Measurements from ENCODE around the gene GPR158.

The GPR158 gene

DNA sequence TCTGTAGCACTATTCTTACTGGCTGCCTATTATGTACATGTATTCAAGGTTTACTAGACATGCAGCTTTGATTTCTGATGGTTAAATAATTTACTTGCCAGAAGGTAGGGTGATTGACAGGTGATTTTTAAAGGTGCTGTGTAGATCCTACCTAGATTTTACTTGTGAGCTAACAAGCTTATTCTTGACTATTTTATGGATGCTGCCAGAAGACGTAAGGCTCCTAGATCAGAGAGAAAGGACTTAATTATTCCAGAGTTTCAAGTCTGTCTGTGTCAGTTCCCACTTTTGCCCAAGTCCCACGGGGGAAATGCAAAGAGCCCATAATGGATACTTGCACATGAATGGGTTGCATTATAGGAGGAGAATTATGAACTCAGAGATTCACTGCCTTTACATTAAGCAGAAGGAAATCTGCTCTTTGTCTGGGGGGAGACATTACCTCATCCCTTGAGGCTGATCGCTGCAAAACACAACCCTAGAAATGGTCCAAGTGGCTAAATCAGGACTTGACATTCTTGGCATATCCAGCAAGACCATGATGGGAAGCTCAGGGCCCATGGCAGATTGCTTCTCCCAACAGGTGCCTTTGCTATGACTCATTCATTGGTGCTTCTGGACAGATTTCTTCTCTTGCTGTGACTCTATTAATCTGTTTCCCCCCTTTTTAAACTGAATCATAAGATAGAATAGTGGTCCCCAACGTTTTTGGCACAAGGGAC lies 32.1 kb downstream of the GPR158 start:
- no peak for DNase-seq (ENCODE audit: low read depth)

DNA sequence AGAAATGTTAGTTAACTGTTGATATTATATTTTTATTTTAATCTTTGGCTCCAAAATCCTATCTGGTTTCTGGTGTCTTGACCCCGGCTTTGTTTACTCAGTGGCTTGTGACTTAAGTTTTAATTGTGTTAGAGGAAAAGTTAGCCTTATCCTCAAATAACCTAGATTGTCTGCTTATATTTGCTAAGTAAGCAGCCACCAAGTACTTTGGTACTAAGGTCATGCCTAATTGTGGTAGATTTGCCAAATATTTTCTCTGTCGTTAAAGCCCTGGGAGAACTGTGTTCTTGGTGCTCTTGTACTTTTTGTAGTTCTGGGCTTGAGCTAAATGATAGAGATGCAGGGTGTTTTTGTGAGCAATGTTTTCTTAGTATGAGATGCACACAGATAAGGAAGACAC lies 34.8 kb downstream of the GPR158 start:
- DNase-seq (ENCODE audit: low read depth), result no peak

DNA sequence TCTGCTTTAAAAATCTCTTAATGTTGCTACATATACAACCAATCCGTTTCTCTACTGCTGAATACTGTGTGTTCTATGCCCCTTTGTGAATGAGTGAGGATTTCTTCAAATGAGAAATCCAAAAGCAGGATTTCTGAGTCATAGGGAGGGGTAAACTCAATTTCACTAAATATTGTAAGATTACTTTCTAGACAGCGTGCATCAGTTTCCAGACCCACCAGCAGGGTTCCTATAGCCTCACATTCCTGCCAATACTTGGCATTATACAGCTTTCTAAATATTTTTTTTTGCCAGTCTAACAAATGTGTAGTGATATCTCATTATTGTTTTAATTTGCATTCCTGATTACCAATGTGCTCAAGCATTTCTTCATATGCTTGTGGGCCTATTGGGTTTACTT lies 35.5 kb downstream of the GPR158 start:
- DNase-seq (ENCODE audit: low read depth), result no peak

DNA sequence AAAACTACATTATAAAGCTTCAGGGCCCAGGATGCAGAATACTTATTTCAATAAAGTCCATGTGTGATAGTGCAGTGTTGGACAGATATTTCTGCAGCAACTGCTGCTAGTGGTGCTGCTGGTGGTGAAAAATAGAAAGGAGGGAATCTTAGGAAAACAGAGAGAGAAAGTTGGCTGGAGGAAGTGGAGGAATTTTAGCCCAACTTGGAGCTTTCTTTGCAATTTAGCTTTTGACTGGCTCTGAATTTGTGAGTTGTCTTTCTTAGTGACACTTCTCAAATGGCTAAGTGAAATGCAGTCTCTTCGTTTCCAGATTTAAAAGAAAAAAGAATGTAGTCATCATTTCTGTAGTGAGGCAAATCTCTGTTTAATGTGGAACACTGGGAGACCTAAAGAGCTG lies 45.4 kb downstream of the GPR158 start:
- no peak for DNase-seq (ENCODE audit: low read depth)

DNA sequence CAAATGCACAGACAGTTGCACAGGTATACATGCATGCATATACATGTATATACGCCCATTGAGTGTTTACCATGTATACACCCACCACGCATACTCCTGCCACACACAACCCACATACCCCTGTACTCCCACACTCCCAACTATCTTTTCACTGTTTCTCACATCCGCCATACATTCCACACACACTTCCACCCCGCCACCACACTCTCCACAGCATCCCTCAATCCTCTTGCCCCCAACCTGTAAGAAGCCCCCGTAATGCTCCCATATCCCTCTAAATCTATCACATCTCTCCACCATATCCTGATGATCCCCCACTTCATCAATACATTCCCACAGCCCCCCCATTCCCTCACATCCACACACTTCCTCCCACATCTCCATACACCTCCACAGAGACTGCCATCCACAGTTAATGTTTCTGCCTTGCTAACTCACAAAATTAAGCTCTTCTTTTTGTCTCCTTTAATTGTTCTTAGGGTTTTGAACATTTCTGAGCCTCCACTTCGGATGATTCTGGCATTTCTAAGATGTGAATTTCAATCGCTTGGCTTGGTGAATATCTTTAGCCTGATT lies 47.4 kb downstream of the GPR158 start:
- no peak for DNase-seq (ENCODE audit: low read depth)

DNA sequence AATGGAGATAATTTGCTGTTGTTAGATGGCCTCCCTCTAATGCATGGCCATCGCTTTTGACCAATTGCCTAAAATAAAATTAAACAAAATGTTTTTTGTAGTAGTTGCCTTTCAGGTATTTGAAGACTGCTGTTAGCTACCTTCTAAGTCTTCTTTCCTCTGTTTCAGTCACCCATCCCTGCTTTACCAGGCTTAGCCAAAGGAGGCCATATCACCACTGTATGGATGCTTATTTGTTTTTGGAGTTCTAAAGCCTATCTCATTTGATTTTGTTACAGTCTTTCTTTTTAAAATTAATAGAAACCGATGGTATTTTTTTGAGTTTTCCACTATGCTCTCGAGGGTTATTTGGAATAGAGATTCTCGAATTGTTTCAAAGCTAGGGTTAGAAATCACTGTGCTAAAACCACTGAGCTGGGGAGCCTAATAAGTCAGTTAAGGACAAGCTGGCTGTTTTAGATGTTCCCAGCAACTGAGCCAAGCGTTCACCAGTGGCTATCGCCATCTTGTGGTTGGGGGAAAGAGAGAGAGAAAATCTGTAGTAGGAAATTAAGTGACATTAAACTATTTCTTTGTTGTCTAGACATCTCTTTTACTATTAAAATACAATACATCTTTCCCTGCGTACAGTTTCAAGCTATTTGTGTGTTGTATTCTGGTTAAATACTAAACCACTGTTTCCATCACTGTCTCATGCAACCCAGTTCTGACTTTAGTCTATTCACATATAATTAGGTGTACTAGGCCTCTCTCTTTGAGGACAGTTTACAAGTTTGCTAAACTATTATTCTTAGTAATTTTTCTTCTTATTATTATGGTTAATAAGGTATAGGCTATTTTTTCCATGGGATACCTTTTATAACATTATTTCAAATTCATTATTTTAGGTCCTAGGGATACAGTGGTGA lies 52.2 kb downstream of the GPR158 start:
- DNase-seq (ENCODE audit: low read depth), result no peak

DNA sequence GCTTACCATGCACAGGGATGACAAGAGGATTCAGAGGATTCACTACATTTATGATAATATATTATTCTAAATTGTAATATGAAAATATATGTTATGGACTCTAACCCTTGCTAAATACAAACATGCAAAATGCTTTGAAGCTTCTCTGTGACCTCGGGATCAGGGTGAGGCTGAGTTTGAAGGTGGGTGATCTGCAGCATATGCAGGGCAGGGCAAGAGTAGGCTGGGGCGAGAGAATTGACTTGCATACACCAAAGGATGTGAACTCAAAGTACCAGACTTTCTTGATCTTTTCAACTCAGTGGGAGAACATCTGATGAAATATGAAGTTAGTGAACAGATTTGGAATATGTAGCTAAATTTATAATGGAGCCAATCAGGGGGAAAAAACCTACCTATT lies 57.0 kb downstream of the GPR158 start:
- no peak for DNase-seq (ENCODE audit: low read depth)

DNA sequence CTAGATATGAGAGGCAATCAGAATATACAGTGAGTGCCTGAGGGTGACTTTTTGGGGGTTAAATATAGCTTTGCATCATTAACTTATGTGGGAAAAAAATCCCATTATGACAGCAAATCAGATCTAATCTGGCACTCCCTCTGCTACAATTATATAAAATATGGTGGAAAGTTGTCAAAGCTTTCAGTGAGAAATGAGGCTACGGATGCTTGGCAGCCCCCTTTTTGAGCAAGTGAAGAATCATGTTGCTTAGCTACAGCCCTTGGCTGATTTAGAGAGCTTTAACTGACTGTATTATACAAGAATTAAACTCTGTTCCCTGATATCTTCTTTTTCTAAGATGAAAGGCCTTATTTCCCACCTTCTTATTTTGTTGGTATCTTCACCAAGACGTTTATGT lies 57.4 kb downstream of the GPR158 start:
- no peak for DNase-seq (ENCODE audit: low read depth)

DNA sequence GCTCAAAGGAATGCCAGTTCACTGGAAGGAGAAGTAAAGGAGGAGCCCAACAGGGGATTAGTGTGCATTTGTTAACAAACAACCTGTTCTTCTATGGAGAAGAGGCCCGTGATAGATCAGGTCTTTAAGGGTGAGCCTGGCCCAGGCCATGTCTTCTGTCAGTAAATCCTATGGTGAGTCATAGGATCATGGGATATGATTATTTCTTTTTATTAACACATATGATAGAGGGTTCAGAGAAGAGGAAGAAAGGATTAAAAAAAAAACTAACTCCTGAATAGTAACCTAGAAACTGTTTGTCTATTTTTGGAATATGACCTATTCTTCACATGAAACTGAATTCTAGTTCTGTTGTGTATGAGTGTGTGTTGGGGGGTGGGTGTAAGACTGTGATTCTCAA lies 70.4 kb downstream of the GPR158 start:
- no peak for DNase-seq (ENCODE audit: low read depth)

DNA sequence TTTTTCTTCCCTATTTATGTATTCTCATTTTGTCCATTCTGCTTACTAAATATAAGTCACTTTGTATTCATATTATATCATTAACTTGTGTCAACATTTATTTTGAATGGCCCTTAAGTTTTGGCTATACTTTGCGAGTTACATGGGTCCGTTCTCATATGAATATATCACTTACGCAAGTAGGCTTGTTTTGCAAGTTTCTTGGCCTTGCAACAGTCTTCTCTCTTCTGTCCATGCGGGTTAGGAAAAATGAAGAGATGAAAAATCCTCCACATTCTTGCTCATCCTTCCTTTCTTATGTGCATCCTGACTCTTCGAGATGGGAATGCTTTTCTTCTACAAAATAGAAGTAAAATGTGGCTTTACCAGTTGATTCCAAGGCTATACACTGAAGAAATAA lies 82.8 kb downstream of the GPR158 start:
- no peak for DNase-seq (ENCODE audit: low read depth)

DNA sequence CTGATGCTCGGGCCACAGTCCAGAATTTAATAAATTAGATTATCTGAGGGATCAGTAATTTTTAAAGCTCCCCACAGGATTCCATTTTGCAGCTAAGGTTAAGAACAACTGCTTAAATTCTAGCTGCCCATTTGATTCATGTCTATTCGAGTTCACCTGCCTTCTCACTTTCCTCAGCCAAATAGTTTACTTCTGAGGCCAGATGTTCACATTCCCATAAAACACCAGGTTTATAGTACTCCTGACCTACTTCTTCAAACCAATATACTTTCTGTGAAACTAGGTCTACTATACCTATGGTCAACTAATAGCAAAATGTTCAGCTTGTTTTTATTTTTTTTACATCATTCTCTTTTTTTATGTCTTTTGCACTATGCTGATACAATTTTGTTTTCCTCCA lies 86.3 kb downstream of the GPR158 start:
- no peak for DNase-seq (ENCODE audit: low read depth)

DNA sequence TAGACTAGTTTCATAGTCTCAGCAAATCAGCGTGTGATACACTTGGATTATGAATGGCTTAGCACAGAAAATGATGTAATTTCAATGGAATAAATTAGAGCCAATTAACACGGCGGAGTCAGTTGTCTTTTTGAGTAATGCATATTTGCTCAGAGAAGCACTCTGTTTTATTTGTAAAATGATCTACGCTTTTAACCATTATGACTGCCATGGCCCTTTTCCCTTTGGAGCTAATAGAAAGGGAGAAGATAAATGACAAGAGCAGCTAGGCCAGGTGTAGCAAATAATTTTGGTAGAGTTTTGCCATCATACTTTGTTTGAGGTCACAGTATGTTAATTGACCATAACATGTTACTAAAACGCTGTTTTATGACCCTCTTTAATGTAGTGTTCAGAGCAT lies 86.8 kb downstream of the GPR158 start:
- no peak for DNase-seq (ENCODE audit: low read depth)

DNA sequence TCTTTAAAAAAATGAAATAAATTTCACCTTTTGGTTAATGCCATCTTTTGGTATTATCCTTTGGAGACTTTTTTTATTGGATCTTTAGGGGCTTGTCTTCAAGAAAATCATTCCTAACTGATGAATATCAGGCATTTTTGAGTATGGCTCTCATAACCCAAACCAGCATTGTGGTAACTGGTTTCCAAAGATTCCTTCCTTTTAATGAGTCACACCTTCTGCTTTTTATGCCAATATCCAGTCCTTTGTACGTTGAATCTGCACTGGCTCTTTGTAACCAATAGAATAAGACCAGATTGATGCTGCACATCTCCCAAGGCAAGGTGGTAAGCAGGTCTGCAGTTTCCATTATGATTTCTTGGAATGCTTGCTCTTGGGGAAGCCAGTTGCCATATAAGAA lies 89.1 kb downstream of the GPR158 start:
- no peak for DNase-seq (ENCODE audit: low read depth)

DNA sequence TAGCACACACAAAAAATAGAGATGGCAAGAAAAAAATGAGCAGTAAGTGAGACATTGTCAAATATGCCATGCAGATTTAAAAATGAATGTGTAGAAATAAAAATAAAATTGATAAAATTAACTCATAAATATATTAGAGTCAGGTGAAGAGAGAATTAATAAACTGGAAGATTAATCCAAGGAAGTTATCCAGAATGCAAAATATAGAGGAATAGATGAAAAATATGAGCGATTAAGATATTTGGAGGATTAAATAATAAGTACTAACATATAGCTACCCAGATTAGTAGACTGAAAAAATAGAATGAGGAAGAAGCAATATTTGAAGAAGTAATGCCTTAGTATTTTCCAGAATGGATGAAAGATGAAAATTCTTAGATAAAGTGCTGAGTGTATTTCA lies 103.4 kb downstream of the GPR158 start:
- DNase-seq (ENCODE audit: low read depth), result no peak

DNA sequence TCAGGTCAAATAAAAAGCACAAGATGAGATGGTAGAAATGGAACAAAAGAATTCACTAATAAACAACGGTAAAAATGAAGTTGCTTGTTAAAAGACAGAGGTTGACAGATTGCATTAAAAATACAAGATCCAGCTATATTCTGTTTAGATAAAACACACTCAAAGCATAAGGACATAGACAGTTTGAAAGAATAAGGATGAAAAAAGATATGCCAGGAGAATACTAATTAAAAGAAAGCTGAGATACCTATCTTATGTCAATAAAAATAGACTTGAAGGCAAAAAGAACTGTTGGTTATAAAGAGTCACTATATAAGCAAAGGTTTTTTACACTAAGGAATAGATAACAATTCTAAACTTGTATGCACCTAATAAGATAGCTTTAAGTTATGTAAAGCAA lies 105.3 kb downstream of the GPR158 start:
- DNase-seq (ENCODE audit: low read depth), result no peak

DNA sequence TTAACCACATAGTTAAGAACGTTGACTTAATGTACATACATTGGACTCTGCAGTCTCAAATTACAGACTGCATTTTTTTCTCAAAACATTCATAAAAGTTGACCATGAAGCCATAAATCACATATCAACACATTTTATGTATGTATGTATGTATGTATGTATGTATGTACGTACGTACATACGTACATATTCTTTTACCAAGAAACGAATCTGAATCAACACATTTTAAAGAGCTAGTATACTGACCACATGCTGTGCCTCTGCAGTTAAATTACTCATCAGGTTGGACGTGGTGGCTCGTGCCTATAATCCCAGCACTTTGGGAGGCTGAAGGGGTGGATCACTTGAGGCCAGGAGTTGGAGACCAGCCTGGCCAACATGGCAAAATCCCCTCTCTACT lies 105.8 kb downstream of the GPR158 start:
- DNase-seq (ENCODE audit: low read depth), result no peak

DNA sequence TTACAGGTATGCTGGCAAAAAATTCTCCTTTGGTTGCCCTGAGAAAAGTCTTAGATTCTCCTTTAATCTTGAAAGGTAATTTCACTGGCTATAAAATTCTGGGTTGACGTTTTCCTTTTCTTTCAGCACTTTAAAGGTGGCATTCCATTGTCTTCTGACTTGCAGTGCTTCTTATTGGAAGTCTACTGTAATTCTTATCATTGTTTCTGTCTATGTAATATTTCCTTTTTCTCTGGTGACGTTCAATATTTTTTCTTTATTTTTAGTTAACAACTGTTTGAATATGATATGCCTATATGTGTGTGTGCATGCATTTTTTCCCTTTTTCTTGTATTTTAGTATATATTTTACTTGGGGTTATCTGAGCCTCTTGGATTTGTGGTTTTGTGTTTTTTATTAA lies 111.0 kb downstream of the GPR158 start:
- no peak for DNase-seq (ENCODE audit: low read depth)

DNA sequence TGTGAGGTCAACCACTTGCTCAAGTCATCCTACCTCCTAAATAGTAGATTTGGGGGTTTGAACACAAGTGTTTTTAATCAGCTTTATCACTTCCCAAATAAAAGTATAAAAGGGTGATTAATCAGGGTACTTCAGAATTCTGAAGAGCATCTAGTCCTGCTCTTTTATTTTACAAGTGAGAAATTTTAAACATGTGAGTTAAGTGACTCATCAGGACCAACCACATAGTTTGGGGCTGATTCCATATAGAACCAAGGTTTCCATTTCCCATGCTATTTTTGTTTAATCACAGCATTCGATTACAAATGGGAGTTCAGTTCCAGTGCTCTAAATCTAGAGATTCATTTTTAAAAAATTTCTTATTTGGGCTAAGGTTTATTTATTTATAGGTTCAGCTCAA lies 113.4 kb downstream of the GPR158 start:
- DNase-seq (ENCODE audit: low read depth), result no peak

DNA sequence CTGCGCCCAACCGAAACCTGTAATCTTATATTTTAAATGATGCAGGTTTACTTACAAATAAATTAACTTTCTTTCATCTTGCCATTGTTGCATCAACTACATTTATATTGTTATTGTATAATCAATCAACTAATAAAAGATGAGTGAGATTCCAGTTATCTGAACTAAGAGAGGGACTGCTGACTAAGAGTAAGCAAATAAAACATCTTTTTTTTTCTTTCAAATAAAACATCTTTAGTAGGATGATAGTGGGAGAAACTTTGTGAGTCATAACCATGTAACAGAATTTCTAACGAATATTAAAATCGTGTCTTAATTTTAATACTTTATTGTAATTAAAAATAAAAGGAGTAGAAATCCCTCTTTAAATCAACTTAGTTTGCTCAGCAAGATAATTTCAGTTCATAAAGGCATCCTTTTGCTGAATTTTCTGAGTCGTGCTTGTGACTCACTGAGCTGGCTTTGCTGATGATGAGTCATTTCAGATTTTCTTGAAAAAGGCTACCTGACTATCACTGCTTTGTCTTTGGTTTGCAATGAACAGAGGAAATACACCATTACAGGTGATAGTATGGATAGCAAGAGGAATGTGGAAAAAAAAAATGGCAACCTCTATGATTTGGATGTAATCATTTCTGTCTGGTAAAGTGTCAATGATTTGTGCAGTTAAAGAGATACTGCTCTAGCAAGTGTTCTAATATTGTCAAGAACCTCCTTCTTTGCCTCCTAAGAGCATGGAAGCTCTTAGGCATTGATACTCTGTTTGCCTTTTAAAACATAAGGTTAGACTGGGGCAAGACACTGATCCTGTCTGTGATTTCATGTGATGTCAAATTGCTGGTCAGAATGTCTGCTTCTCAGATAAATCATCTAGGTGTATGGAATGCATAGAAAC lies 119.5 kb downstream of the GPR158 start:
- no peak for DNase-seq (ENCODE audit: low read depth)

DNA sequence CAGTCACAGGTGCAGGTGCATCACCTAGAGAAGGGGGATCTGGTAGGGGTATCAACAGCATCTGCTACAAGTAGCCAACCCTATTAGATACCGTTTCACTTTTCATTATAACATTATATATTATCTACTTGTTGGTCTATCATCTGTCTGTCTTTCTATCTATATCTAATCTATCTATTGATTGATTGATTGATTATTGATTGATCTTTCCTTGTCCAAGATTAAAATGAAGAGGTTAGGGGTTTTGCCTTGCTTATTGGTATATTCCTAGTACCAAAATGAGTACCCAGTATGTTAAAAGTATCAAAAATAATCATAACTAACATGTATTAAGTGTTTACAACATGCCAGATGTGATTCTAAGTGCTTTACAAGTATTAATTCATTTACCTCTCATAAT lies 121.5 kb downstream of the GPR158 start:
- DNase-seq (ENCODE audit: low read depth), result no peak

DNA sequence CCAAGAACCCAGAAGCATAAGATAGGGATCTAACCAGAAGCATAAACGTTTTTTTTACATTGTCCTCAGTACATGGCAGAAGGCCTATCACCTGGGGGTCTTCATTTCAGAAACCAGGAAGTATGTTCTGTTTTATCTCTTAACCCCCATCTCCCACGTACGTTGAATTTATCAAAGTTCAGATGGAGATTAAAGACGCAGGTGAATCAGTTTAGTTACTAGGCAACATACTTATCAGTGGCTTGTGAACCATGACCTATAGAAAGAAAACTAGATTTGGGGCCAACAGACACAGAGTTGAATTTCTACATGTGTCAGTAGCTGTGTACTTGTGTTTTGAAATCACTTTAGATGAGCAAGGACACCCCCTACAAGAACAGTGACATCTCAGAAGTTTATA lies 122.7 kb downstream of the GPR158 start:
- DNase-seq (ENCODE audit: low read depth), result no peak

DNA sequence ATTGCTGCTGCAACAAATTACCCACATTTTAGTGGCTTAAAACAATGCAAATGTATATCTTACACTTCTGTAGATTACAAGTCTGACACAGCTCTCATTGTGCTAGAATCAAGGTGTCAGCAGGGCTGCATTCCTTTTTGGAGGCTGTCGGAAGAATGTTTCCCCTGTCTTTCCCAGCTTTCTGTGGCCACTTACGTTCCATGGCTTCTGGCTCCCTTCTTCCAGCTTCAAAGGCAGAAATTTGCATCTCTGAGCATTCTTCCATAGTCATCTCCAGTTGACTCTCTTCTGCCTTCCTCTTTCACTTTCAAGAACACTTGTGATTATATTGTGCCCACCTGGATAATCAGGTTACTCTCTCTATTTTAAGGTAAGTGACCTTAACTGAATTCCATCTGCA lies 125.3 kb downstream of the GPR158 start:
- DNase-seq (ENCODE audit: low read depth), result no peak
